Breast epithelium (tissue), 4 donors: Measurements from ENCODE around the gene CRYBG1. TPM values are rescaled to one million over a fixed set of nuclear protein-coding genes. Genes with fewer than 3 reads are reported as not detected.

Source experiments
- DNase-seq, 2 donors: peaks; one replicate each; pipeline ENCODE4 v3.0.0-alpha.2; 2019; ENCODE audit warnings: low spot score in 2 of 2
- H3K27ac ChIP-seq, 2 donors: fragments of 200-600 bp; sonication (generic) in 1 of 2; one replicate each; pipeline ENCODE4 v1.5.1; 2016 to 2019; ENCODE audit warnings: mild to moderate bottlenecking in 1 of 2
- H3K27me3 ChIP-seq, 2 donors: fragments of 200-600 bp; sonication (generic) in 1 of 2; one replicate each; pipeline versions ENCODE4 v1.5.1 to v1.6.0; 2017 to 2019; ENCODE audit warnings: control low read depth in 1 of 2, mild to moderate bottlenecking in 1 of 2
- H3K36me3 ChIP-seq: fragments of 200-600 bp; one replicate; pipeline ENCODE4 v1.5.1; 2019
- H3K4me1 ChIP-seq, 2 donors: fragments of 200-600 bp; sonication (generic); one replicate each; pipeline ENCODE4 v1.5.1; 2016 to 2019; ENCODE audit warnings: control low read depth in 1 of 2
- H3K4me3 ChIP-seq, 3 donors: fragments of 200-600 bp; sonication (generic); 1 replicate in 2 of 3; 2 replicates in 1 of 3; pipeline ENCODE4 v1.5.1; 2016 to 2019; ENCODE audit warnings: mild to moderate bottlenecking in 3 of 3, moderate library complexity in 2 of 3
- H3K9me3 ChIP-seq, 2 donors: fragments of 200-600 bp; sonication (generic) in 1 of 2; one replicate each; pipeline ENCODE4 v1.5.1; 2016 to 2019; ENCODE audit warnings: control low read depth in 1 of 2
- POLR2A ChIP-seq: fragments of 450-650 bp; IDR thresholded peaks from one replicate; pipeline ENCODE4 v1.6.1; 2016; ENCODE audit warnings: antibody characterized with exemption, mild to moderate bottlenecking, moderate library complexity
- POLR2AphosphoS5 ChIP-seq, 3 donors: sonication (generic); formaldehyde crosslinking; IDR thresholded peaks; one replicate each; pipeline ENCODE4 v1.6.1; 2017; ENCODE audit warnings: antibody characterized with exemption in 3 of 3
- intact Hi-C: fragments of 100-400 bp; cut with DNase I; formaldehyde crosslinking; loops from one replicate; pipeline ENCODE4 v1.15.1; 2023; ENCODE audit warnings: low total_unique reads
- total RNA-seq, 3 donors: library from RNA; depleted of rRNA; stranded (reverse); fragments of >200 nt; gene quantifications; one replicate each; pipeline ENCODE4 v1.1.0, GENCODE V29; 2016
- TF ChIP-seq, protein P1 (sequence below), 3 donors: fragments of 450-650 bp; IDR thresholded peaks; one replicate each; pipeline ENCODE4 v1.5.1; 2016 to 2017; ENCODE audit warnings: antibody characterized with exemption in 3 of 3, mild to moderate bottlenecking in 3 of 3, moderate library complexity in 3 of 3

CRYBG1 gene
- total RNA-seq, 3 donors from 2014 or later: 30.9 to 142 (median 38.3) TPM

DNA sequence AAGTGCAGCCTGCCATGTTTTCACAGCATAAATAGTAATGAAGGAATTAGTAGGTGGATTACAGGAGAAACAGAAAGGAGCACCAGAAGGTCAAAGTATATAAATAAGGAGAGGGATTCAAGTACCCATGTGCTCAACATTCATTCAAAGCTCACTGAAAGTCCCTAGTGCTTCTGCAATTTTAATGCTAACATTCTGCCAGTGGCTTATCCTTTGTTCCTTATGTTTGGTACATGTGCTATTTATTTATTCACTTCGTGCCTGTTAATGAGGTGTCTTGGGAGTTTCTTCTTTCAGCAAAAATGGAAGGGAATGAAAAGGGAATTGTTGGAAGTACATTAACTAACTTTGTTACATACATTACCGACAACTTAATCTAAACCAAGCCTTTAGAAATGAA lies 105.7 kb downstream of the CRYBG1 start:
- DNase-seq: no peak
- intact Hi-C loops: no loop called here
- TF ChIP-seq, protein P1, sequence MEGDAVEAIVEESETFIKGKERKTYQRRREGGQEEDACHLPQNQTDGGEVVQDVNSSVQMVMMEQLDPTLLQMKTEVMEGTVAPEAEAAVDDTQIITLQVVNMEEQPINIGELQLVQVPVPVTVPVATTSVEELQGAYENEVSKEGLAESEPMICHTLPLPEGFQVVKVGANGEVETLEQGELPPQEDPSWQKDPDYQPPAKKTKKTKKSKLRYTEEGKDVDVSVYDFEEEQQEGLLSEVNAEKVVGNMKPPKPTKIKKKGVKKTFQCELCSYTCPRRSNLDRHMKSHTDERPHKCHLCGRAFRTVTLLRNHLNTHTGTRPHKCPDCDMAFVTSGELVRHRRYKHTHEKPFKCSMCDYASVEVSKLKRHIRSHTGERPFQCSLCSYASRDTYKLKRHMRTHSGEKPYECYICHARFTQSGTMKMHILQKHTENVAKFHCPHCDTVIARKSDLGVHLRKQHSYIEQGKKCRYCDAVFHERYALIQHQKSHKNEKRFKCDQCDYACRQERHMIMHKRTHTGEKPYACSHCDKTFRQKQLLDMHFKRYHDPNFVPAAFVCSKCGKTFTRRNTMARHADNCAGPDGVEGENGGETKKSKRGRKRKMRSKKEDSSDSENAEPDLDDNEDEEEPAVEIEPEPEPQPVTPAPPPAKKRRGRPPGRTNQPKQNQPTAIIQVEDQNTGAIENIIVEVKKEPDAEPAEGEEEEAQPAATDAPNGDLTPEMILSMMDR (IDR thresholded peaks at IDR 0.05): no peak
- TF ChIP-seq POLR2AphosphoS5 (IDR thresholded peaks at IDR 0.05): no peak
- TF ChIP-seq POLR2A: no peak
- Histone ChIP-seq H3K36me3 (no peaks in the 10 kb centered on the region), H3K4me3 (no peak overlapping the region), H3K27me3 (no peaks in the 10 kb centered on the region), H3K4me1 (no peaks in the 10 kb centered on the region), H3K9me3 (no peaks in the 10 kb centered on the region), H3K27ac (no peak overlapping the region)

DNA sequence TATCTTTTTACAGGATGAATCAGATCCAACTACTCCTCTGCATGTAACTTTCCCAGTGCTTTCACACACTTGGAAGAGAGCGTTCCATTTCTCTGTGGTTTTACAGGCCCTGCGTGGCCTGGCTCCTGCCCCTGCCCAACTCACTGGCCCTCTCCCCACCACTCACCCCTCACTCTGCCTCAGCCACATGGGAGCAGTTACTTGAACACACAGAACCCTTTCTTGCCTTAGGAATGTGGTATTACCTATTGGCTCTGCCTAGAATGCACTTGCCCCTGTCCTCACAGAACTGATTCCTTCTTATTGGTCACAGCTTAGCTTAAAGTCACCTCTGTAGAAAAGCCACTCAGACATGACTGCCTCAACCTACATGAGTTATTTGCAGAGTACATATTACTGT lies 108.4 kb downstream of the CRYBG1 start:
- DNase-seq: no peak
- no peaks in the 10 kb centered on the region for H3K36me3 ChIP-seq
- TF ChIP-seq POLR2A: no peak
- TF ChIP-seq, protein P1 (IDR thresholded peaks at IDR 0.05): no peak
- TF ChIP-seq POLR2AphosphoS5 (IDR thresholded peaks at IDR 0.05): no peak

GRCh38 chr6:106469882-106470281 lies 109.4 kb downstream of the CRYBG1 start:
- Histone ChIP-seq H3K27me3 (no peaks in the 10 kb centered on the region), H3K4me3 (no peak overlapping the region), H3K36me3 (no peaks in the 10 kb centered on the region), H3K4me1 (no peaks in the 10 kb centered on the region), H3K9me3 (no peaks in the 10 kb centered on the region), H3K27ac (peak overlapping the region in 1 of 2 donors; percentile 11)
- TF ChIP-seq POLR2A (no peak), POLR2AphosphoS5 (IDR thresholded peaks at IDR 0.05) (no peak)
- TF ChIP-seq, protein P1 (IDR thresholded peaks at IDR 0.05): no peak
- intact Hi-C loops: loop anchor here (10.0 kb wide), 1 partner anchor 1835 kb away; no protein-coding TSS in a partner anchor
- DNase-seq: no peak

More for the DNA sequence above, 108.4 kb downstream of the CRYBG1 start:
- no peaks in the 10 kb centered on the region for H3K27me3 ChIP-seq
- intact Hi-C loops: no loop called here
- H3K27ac ChIP-seq: no peak overlapping the region
- H3K4me1 ChIP-seq: no peaks in the 10 kb centered on the region
- no peaks in the 10 kb centered on the region for H3K9me3 ChIP-seq
- no peak overlapping the region for H3K4me3 ChIP-seq

GRCh38 chr6:106470316-106470715 lies 109.8 kb downstream of the CRYBG1 start:
- Histone ChIP-seq H3K27me3 (no peaks in the 10 kb centered on the region), H3K27ac (no peak overlapping the region), H3K36me3 (no peaks in the 10 kb centered on the region), H3K4me1 (no peaks in the 10 kb centered on the region), H3K4me3 (no peak overlapping the region), H3K9me3 (no peaks in the 10 kb centered on the region)
- intact Hi-C loops: loop anchor here (10.0 kb wide), 1 partner anchor 1834 kb away; no protein-coding TSS in a partner anchor
- DNase-seq: no peak
- TF ChIP-seq POLR2A: no peak
- TF ChIP-seq POLR2AphosphoS5 (IDR thresholded peaks at IDR 0.05): no peak
- TF ChIP-seq, protein P1 (IDR thresholded peaks at IDR 0.05): no peak

GRCh38 chr6:106470811-106471210 lies 110.3 kb downstream of the CRYBG1 start:
- no peaks in the 10 kb centered on the region for H3K27me3 ChIP-seq
- TF ChIP-seq, protein P1 (IDR thresholded peaks at IDR 0.05): no peak
- TF ChIP-seq POLR2A (no peak), POLR2AphosphoS5 (IDR thresholded peaks at IDR 0.05) (no peak)
- intact Hi-C loops: loop anchor here (10.0 kb wide), 1 partner anchor 1834 kb away; no protein-coding TSS in a partner anchor

More at GRCh38 chr6:106470811-106471210, 110.3 kb downstream of the CRYBG1 start:
- no peak overlapping the region for H3K4me3 ChIP-seq
- no peaks in the 10 kb centered on the region for H3K9me3 ChIP-seq
- no peak overlapping the region for H3K27ac ChIP-seq
- H3K4me1 ChIP-seq: no peaks in the 10 kb centered on the region
- H3K36me3 ChIP-seq: no peaks in the 10 kb centered on the region
- no peak for DNase-seq
